Panc1 (cell line): Measurements from ENCODE around the gene SH2D2A.

Source experiments
- POLR2AphosphoS5 ChIP-seq: IDR thresholded peaks from 2 replicates; pipeline ENCODE4 v1.6.1; 2012; ENCODE audit warnings: mild to moderate bottlenecking, low read depth, low read length, moderate library complexity
- REST ChIP-seq, 2 experiments: IDR thresholded peaks; 2 replicates each; pipeline ENCODE4 v1.6.1; 2011 to 2012; ENCODE audit warnings: low read depth in 2 of 2, control low read depth in 1 of 2, low read length in 1 of 2, mild to moderate bottlenecking in 1 of 2, moderate library complexity in 1 of 2; ENCODE audit not compliant: insufficient read depth in 1 of 2
- SIN3A ChIP-seq: IDR thresholded peaks from 2 replicates; pipeline ENCODE4 v1.6.1; 2012; ENCODE audit warnings: low read depth, mild to moderate bottlenecking, low read length, moderate library complexity, borderline replicate concordance; ENCODE audit not compliant: insufficient read depth
- TF ChIP-seq, protein P1 (sequence below): fragments of 450-650 bp; IDR thresholded peaks from 2 replicates; pipeline ENCODE4 v1.5.1; 2017; ENCODE audit warnings: mild to moderate bottlenecking

GRCh38 chr1:156804572-156805243, 11.9 kb downstream of the SH2D2A start:
- TF ChIP-seq POLR2AphosphoS5 = no peak
- TF ChIP-seq, protein P1, sequence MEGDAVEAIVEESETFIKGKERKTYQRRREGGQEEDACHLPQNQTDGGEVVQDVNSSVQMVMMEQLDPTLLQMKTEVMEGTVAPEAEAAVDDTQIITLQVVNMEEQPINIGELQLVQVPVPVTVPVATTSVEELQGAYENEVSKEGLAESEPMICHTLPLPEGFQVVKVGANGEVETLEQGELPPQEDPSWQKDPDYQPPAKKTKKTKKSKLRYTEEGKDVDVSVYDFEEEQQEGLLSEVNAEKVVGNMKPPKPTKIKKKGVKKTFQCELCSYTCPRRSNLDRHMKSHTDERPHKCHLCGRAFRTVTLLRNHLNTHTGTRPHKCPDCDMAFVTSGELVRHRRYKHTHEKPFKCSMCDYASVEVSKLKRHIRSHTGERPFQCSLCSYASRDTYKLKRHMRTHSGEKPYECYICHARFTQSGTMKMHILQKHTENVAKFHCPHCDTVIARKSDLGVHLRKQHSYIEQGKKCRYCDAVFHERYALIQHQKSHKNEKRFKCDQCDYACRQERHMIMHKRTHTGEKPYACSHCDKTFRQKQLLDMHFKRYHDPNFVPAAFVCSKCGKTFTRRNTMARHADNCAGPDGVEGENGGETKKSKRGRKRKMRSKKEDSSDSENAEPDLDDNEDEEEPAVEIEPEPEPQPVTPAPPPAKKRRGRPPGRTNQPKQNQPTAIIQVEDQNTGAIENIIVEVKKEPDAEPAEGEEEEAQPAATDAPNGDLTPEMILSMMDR = no peak
- no peak for TF ChIP-seq REST (IDR thresholded peaks at IDR 0.05; ENCODE audit: insufficient read depth in 1 of 2, low read depth in 2 of 2, low read length in 1 of 2)
- TF ChIP-seq SIN3A = no peak
